A673 (cell line): ENCODE data around the gene TOR1A.

Experiments used
- EZH2 ChIP-seq: fragments of 200-600 bp; sonication (generic); IDR thresholded peaks from 2 replicates; pipeline ENCODE4 v1.6.1; 2017; ENCODE audit warnings: borderline replicate concordance, low read depth, mild to moderate bottlenecking, mixed read lengths, antibody characterized with exemption, low read length; ENCODE audit not compliant: poor library complexity, severe bottlenecking
- TF ChIP-seq, protein P1 (sequence below): fragments of 300-800, 200-600 bp; sonication (generic); conservative IDR thresholded peaks from 2 replicates; pipeline ENCODE4 v1.5.1; 2017; ENCODE audit warnings: low read depth, mild to moderate bottlenecking, antibody characterized with exemption, low read length, moderate library complexity, mixed read lengths

DNA sequence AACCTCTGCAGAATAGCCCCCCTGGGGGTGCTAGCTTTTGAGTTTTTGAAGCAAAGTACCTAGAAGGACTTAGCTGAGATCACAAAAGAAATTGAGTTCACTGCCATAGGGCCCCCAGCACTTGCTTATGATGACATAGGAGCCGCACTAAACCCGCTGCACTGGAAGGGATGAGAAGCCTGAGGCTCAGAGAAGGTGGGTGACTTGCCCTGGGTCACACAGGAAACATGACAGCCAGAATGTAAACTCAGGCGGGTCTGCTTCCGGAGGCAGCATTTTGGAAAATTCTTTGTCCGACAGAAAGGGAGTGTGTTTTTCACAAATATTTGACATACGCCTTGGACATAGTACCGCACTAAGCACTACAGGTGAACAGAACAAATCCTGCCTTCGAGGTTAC, 29.4 kb downstream of the TOR1A start:
- TF ChIP-seq, protein P1, sequence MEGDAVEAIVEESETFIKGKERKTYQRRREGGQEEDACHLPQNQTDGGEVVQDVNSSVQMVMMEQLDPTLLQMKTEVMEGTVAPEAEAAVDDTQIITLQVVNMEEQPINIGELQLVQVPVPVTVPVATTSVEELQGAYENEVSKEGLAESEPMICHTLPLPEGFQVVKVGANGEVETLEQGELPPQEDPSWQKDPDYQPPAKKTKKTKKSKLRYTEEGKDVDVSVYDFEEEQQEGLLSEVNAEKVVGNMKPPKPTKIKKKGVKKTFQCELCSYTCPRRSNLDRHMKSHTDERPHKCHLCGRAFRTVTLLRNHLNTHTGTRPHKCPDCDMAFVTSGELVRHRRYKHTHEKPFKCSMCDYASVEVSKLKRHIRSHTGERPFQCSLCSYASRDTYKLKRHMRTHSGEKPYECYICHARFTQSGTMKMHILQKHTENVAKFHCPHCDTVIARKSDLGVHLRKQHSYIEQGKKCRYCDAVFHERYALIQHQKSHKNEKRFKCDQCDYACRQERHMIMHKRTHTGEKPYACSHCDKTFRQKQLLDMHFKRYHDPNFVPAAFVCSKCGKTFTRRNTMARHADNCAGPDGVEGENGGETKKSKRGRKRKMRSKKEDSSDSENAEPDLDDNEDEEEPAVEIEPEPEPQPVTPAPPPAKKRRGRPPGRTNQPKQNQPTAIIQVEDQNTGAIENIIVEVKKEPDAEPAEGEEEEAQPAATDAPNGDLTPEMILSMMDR, result no peak
- TF ChIP-seq EZH2, result no peak
